Skeletal muscle satellite cell (primary cell): ENCODE data around the gene DR1. TPM values are rescaled to one million over a fixed set of nuclear protein-coding genes. Genes with fewer than 3 reads are reported as not detected.

Experiments used
- H3K27me3 ChIP-seq: 2 replicates; pipeline ENCODE4 v1.7.0; 2013; ENCODE audit warnings: low read length; ENCODE audit not compliant: control insufficient read depth, insufficient read depth
- H3K36me3 ChIP-seq: 2 replicates; pipeline ENCODE4 v1.7.0; 2013; ENCODE audit warnings: mild to moderate bottlenecking, control low read depth, low read length; ENCODE audit not compliant: insufficient read depth
- H3K4me1 ChIP-seq: 2 replicates; pipeline ENCODE4 v1.7.0; 2013; ENCODE audit warnings: low read length; ENCODE audit not compliant: control insufficient read depth, insufficient read depth
- H3K4me2 ChIP-seq: 2 replicates; pipeline ENCODE4 v1.7.0; 2013; ENCODE audit warnings: mild to moderate bottlenecking, low read length
- H3K4me3 ChIP-seq: 2 replicates; pipeline ENCODE4 v1.7.0; 2013; ENCODE audit warnings: low read length
- H3K9ac ChIP-seq: 2 replicates; pipeline ENCODE4 v1.7.0; 2013; ENCODE audit warnings: mild to moderate bottlenecking, low read depth, low read length, moderate library complexity
- H3K9me3 ChIP-seq: replicated peaks from 2 replicates; pipeline ENCODE4 v1.7.0; 2013; ENCODE audit warnings: mild to moderate bottlenecking, control low read depth, low read length
- total RNA-seq: library from RNA; depleted of rRNA; stranded (reverse); fragments of >200 nt; gene quantifications from 2 replicates; pipeline ENCODE4 v1.2.3, GENCODE V29; 2012; rRNA removed

The DR1 gene
- total RNA-seq = 39.5 and 44.1 TPM in 2 replicates

- no peaks in the 10 kb centered on the region for H3K9me3 ChIP-seq
- H3K36me3 ChIP-seq = peaks cover 3% of the 10 kb centered on the region
- H3K4me3 ChIP-seq = peak within 1 kb of the TSS; percentile 97
- H3K4me1 ChIP-seq = peaks cover 18% of the 10 kb centered on the region
- H3K27me3 ChIP-seq = no peaks in the 10 kb centered on the region
- peak within 1 kb of the TSS; percentile 99 for H3K9ac ChIP-seq
- peak within 1 kb of the TSS; percentile 92 for H3K4me2 ChIP-seq
Measured at GRCh38 chr1:93345633-93346420, at the start of gene DR1. Gene DR1 (plus strand): TSS chr1:93345907. CDS start chr1:93346646, 739 bp downstream.

- Histone ChIP-seq H3K9ac (no peak overlapping the region), H3K4me2 (no peak overlapping the region), H3K9me3 (no peaks in the 10 kb centered on the region), H3K4me3 (no peak overlapping the region), H3K36me3 (no peaks in the 10 kb centered on the region), H3K4me1 (no peaks in the 10 kb centered on the region), H3K27me3 (no peaks in the 10 kb centered on the region)
Measured at GRCh38 chr1:93296555-93297154, 49.1 kb upstream of the DR1 start.

GRCh38 chr1:93301131-93301530 lies 44.6 kb upstream of the DR1 start:
- Histone ChIP-seq H3K36me3 (no peaks in the 10 kb centered on the region), H3K9me3 (no peaks in the 10 kb centered on the region), H3K4me3 (no peak overlapping the region), H3K4me1 (peaks cover 2% of the 10 kb centered on the region), H3K27me3 (no peaks in the 10 kb centered on the region), H3K9ac (no peak overlapping the region), H3K4me2 (no peak overlapping the region)

DNA sequence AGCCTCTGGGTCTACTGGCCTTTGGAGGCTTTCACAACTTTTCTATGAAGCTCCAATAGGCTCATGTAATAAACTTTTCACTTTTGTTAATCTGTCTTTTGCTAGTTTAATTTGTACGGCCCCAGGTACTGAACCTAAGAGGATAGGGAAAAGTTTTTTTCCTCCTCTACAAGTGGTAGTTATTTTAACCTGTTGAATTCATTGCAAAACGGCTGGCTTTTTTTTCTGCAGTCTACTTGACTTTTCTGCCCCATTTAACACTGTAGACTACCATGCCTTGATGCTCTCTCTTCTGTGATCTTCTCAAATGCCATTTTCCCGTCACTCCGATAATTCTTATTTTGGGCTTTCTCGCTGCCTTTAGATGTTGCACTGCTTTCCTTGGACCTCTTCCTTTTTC lies 43.6 kb upstream of the DR1 start:
- H3K4me3 ChIP-seq = no peak overlapping the region
- H3K4me2 ChIP-seq = no peak overlapping the region
- H3K9me3 ChIP-seq = no peaks in the 10 kb centered on the region
- no peaks in the 10 kb centered on the region for H3K36me3 ChIP-seq
- H3K9ac ChIP-seq = no peak overlapping the region
- H3K27me3 ChIP-seq = no peaks in the 10 kb centered on the region
- peaks cover 2% of the 10 kb centered on the region for H3K4me1 ChIP-seq

DNA sequence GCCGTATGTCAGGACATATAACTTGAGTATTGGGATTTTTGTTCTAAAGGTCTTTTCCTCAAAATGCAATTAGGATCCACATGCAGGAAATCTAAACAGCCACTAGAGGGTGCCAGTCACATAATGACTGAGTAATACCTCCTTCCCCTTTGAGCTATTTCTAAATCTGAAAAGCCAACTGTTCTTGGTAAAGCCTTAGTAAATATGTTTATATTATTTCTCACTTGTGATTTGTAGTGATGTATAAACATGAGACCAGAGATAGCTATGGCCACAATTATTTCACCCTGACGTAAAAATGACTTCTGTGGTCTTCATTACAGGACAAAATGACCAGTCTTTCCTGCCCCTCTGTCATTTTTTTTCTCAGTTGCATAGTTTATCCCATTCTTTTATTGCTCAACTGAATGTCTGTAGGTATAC lies 41.0 kb upstream of the DR1 start:
- H3K4me1 ChIP-seq = peaks cover 2% of the 10 kb centered on the region
- H3K9ac ChIP-seq = no peak overlapping the region
- H3K27me3 ChIP-seq = no peaks in the 10 kb centered on the region
- H3K9me3 ChIP-seq = no peaks in the 10 kb centered on the region
- H3K4me3 ChIP-seq = no peak overlapping the region
- H3K36me3 ChIP-seq = no peaks in the 10 kb centered on the region
- no peak overlapping the region for H3K4me2 ChIP-seq

- H3K27me3 ChIP-seq = no peaks in the 10 kb centered on the region
- H3K36me3 ChIP-seq = no peaks in the 10 kb centered on the region
- H3K9ac ChIP-seq = no peak overlapping the region
- no peaks in the 10 kb centered on the region for H3K9me3 ChIP-seq
- peaks cover 2% of the 10 kb centered on the region for H3K4me1 ChIP-seq
- no peak overlapping the region for H3K4me2 ChIP-seq
- no peak overlapping the region for H3K4me3 ChIP-seq
Measured at GRCh38 chr1:93306920-93307319, 38.8 kb upstream of the DR1 start.

DNA sequence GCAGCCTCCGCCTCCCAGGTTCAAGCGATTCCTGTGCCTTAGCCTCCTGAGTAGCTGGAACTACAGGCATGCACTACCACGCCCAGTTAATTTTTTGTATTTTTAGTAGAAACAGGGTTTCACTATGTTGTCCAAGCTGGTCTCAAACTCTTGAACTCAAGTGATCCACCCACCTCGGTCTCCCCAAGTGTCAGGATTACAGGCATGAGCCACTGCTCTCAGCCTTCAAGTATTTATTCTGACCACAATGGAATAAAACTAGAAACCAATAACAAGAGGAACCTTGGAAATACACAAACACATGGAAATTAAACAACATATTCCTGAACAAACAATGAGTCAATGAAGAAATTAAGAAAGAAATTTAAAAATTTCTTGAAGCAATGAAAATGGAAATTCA lies 32.7 kb upstream of the DR1 start:
- Histone ChIP-seq H3K27me3 (no peaks in the 10 kb centered on the region), H3K9ac (no peak overlapping the region), H3K4me3 (no peak overlapping the region), H3K9me3 (no peaks in the 10 kb centered on the region), H3K36me3 (no peaks in the 10 kb centered on the region), H3K4me1 (no peaks in the 10 kb centered on the region), H3K4me2 (no peak overlapping the region)

DNA sequence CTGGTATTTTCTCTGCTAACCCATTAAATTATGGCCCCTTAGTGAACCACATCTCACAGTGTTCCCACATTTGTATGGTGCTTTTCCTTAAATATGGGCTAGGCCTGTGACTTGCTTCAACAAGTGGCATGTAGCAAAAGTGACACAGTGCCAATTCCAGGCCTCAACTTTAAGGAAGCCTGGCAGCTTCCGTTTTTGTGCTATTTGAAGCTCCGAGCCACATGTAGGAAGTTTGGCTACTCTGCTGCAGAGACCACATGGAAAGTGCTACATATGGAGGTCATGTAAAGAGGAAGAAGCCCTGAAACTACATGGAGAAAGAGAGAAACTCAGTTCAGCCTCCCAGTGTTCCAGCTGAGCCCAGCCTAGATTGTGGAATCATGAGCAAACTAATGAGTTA lies 28.5 kb upstream of the DR1 start:
- no peaks in the 10 kb centered on the region for H3K27me3 ChIP-seq
- no peak overlapping the region for H3K9ac ChIP-seq
- no peak overlapping the region for H3K4me2 ChIP-seq
- no peaks in the 10 kb centered on the region for H3K4me1 ChIP-seq
- H3K9me3 ChIP-seq = no peaks in the 10 kb centered on the region
- no peaks in the 10 kb centered on the region for H3K36me3 ChIP-seq
- no peak overlapping the region for H3K4me3 ChIP-seq

- no peaks in the 10 kb centered on the region for H3K4me1 ChIP-seq
- no peak overlapping the region for H3K9ac ChIP-seq
- H3K9me3 ChIP-seq = no peaks in the 10 kb centered on the region
- no peaks in the 10 kb centered on the region for H3K36me3 ChIP-seq
- no peak overlapping the region for H3K4me2 ChIP-seq
- no peaks in the 10 kb centered on the region for H3K27me3 ChIP-seq
- no peak overlapping the region for H3K4me3 ChIP-seq
Measured at GRCh38 chr1:93317943-93318342, 27.8 kb upstream of the DR1 start.

DNA sequence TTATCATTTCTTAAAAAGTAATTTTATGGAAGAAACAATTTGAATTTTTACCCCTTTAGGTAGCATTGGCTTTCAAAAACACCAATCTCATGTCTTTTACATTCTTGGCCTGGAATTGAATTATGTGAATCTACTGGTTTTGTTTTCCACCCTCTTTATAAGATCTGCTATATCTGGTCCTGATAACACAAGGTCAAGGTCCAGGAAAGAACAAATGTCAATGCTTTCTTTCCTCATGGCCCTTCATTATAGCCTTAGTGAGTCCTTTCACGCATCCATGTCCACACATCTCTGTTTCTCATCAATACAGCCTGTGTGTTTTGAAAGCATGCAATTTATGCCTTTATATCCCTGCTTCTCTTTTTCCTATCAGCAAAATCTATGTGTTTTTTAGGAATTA lies 24.0 kb upstream of the DR1 start:
- H3K27me3 ChIP-seq = no peaks in the 10 kb centered on the region
- no peaks in the 10 kb centered on the region for H3K36me3 ChIP-seq
- no peaks in the 10 kb centered on the region for H3K9me3 ChIP-seq
- peaks cover 29% of the 10 kb centered on the region for H3K4me1 ChIP-seq
- H3K4me2 ChIP-seq = no peak overlapping the region
- no peak overlapping the region for H3K9ac ChIP-seq
- no peak overlapping the region for H3K4me3 ChIP-seq

GRCh38 chr1:93322349-93322748 lies 23.4 kb upstream of the DR1 start:
- Histone ChIP-seq H3K36me3 (no peaks in the 10 kb centered on the region), H3K9ac (no peak overlapping the region), H3K4me3 (no peak overlapping the region), H3K4me2 (no peak overlapping the region), H3K9me3 (no peaks in the 10 kb centered on the region), H3K27me3 (no peaks in the 10 kb centered on the region), H3K4me1 (peaks cover 29% of the 10 kb centered on the region)
